Thymus (tissue), 11 donors: ENCODE data around the gene ZNF709. TPM values are rescaled to one million over a fixed set of nuclear protein-coding genes. Genes with fewer than 3 reads are reported as not detected.
"Not testable (repeated sequence)": the region's sequence is repeated elsewhere in the genome, so short reads cannot be mapped to it uniquely, and the experiment has no call there.

ENCODE experiments used
- DNase-seq, 9 donors: peaks; one replicate each; pipeline ENCODE4 v3.0.0-alpha.2; 2013; ENCODE audit warnings: low spot score in 9 of 9, low read depth in 6 of 9, missing footprints in 1 of 9
- H3K27ac ChIP-seq, 2 donors: one replicate each; pipeline ENCODE4 v1.5.1; 2013; ENCODE audit warnings: control low read depth in 1 of 2, low read depth in 1 of 2, low read length in 1 of 2, mild to moderate bottlenecking in 1 of 2, moderate library complexity in 1 of 2
- H3K27me3 ChIP-seq, 2 donors: one replicate each; pipeline ENCODE4 v1.5.1; 2013; ENCODE audit warnings: low read length in 1 of 2; ENCODE audit not compliant: control insufficient read depth in 2 of 2, insufficient read depth in 1 of 2
- H3K36me3 ChIP-seq, 2 donors: one replicate each; pipeline ENCODE4 v1.5.1; 2013; ENCODE audit warnings: low read length in 1 of 2, mild to moderate bottlenecking in 1 of 2, moderate library complexity in 1 of 2; ENCODE audit not compliant: control insufficient read depth in 2 of 2, insufficient read depth in 2 of 2
- H3K4me1 ChIP-seq, 2 donors: one replicate each; pipeline ENCODE4 v1.5.1; 2013; ENCODE audit warnings: low read length in 2 of 2; ENCODE audit not compliant: control insufficient read depth in 2 of 2, insufficient read depth in 2 of 2
- H3K4me3 ChIP-seq, 2 donors: one replicate each; pipeline ENCODE4 v1.5.1; 2013; ENCODE audit warnings: low read length in 2 of 2, control low read depth in 1 of 2, mild to moderate bottlenecking in 1 of 2
- H3K9me3 ChIP-seq, 2 donors: one replicate each; pipeline ENCODE4 v1.5.1; 2013; ENCODE audit warnings: low read length in 1 of 2, mild to moderate bottlenecking in 1 of 2; ENCODE audit not compliant: control insufficient read depth in 2 of 2, insufficient read depth in 1 of 2
- WGBS: extraction: QIAGEN DNeasy Blood & Tissue Kit; methylation state at CpG from one replicate; pipeline ENCODE4 v1.1.7; 2013; 5-methylcytosine and 5-hydroxymethylcytosine counted together
- polyA plus RNA-seq: library from polyadenylated mRNA; stranded (reverse); fragments of 200-250 nt; gene quantifications from one replicate; pipeline ENCODE4 v1.2.3, GENCODE V29; 2013
- total RNA-seq: library from RNA; stranded (reverse); fragments of 120-200 nt; gene quantifications from one replicate; pipeline ENCODE4 v1.2.4, GENCODE V29; 2013
- donor health status: healthy.

The ZNF709 gene
- total and polyA plus RNA-seq, 2 donors = 2.2 to 5.0 TPM

DNA sequence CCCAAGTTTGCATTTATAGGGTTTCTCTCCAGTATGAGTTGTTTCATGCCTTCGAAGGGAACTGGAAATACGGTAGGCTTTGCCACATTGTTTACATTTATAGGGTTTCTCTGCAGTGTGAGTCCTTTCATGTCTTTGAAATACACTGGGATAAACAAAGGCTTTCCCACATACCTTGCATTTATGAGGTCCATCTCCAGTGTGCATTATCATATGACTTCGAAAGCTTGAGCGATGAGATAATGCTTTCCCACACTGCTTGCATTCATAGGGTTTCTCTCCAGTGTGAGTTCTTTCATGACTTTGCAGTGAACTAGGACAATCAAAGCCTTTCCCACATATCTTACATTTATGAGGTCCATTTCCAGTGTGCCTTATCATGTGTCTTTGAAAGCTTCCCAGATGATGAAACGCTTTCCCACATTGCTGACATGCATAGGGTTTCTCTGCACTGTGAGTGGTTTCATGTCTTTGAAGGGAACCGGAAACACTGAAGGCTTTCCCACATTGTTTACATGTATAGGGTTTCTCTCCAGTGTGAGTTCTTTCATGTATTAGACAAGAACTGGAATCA, 53.8 kb downstream of the ZNF709 start:
- H3K4me1 ChIP-seq, H3K27me3 ChIP-seq, H3K4me3 ChIP-seq, DNase-seq, H3K9me3 ChIP-seq, H3K27ac ChIP-seq: not testable (repeated sequence)
- WGBS = 99% methylated on average over 6 of the region's 6 CpGs
- H3K36me3 ChIP-seq = peaks cover 15 to 22% of the 10 kb centered on the region in 2 donors

DNA sequence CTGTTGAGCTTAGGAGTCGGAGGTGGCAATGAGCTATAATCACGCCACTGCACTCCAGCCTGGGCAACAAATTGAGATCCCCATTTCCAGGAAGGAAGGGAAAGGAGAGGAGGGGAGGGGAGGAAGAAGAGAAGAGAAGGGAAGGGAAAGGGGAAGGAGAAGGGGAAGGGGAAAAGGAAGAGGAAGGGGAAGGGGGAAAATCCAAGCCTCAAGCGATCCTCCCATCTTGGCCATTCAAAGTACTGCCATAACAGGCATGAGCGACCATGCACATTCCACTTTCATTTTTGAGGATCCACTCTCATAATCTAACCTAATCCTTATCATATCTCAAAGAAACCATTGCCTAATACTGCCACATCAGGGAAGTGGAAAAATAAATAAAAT, 58.7 kb downstream of the ZNF709 start:
- Histone ChIP-seq H3K36me3 (peaks cover 7 to 13% of the 10 kb centered on the region in 2 donors), H3K4me1 (no peaks in the 10 kb centered on the region), H3K9me3 (peaks cover 1 to 29% of the 10 kb centered on the region in 2 donors), H3K27ac (no peak overlapping the region), H3K4me3 (no peak overlapping the region), H3K27me3 (no peaks in the 10 kb centered on the region)
- no peak for DNase-seq
- 96% methylated on average over 4 of the region's 4 CpGs for WGBS

- H3K9me3 ChIP-seq = peaks cover 0 to 29% of the 10 kb centered on the region in 2 donors
- no peak overlapping the region for H3K27ac ChIP-seq
- peaks cover 2 to 8% of the 10 kb centered on the region in 2 donors for H3K36me3 ChIP-seq
- no peak overlapping the region for H3K4me3 ChIP-seq
- no peaks in the 10 kb centered on the region for H3K4me1 ChIP-seq
- 98% methylated on average over 2 of the region's 2 CpGs for WGBS
- no peaks in the 10 kb centered on the region for H3K27me3 ChIP-seq
- no peak for DNase-seq
Observed at GRCh38 chr19:12425236-12425887, 59.3 kb downstream of the ZNF709 start.

DNA sequence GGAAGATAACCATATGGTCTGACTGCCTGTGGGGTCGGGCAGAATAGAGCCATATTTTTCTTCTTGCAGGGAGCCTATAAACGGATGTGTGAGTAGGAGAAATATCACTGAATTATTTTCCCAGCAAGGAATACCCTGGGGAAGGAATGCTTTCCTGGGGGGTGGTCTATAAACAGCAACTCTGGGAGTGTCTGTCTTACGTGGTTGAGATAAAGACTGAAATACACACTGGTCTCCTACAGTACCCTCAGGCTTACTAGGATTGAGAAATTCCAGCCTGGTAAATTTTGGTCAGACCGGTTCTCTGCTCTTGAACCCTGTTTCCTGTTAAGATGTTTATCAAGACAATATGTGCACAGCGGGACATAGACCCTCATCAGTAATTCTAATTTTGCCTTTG, 67.3 kb downstream of the ZNF709 start:
- not testable (repeated sequence) for H3K4me3 ChIP-seq, H3K36me3 ChIP-seq, H3K4me1 ChIP-seq, H3K27me3 ChIP-seq, DNase-seq, H3K27ac ChIP-seq
- WGBS = over 99% methylated on average over 5 of the region's 5 CpGs
- H3K9me3 ChIP-seq = peaks cover 4 to 23% of the 10 kb centered on the region in 2 donors

- 99% methylated on average over 2 of the region's 2 CpGs for WGBS
- no peaks in the 10 kb centered on the region for H3K4me1 ChIP-seq
Observed at GRCh38 chr19:12411893-12412292, 72.7 kb downstream of the ZNF709 start.

More at GRCh38 chr19:12411893-12412292, 72.7 kb downstream of the ZNF709 start:
- no peaks in the 10 kb centered on the region for H3K27me3 ChIP-seq
- no peak overlapping the region for H3K27ac ChIP-seq
- no peaks in the 10 kb centered on the region for H3K36me3 ChIP-seq
- no peak overlapping the region for H3K4me3 ChIP-seq
- DNase-seq = no peak
- peaks cover 7 to 13% of the 10 kb centered on the region in 2 donors for H3K9me3 ChIP-seq

Other genes starting within 250 kb of the ZNF709 start
- 7.1 TPM for gene ZNF44, start 189.9 kb downstream of the ZNF709 start, total RNA-seq
- gene ZNF44, start 189.9 kb downstream of the ZNF709 start, polyA plus RNA-seq = 16.3 TPM
- gene ZNF563, start 151.2 kb downstream of the ZNF709 start, total RNA-seq = 6.5 TPM
- 3.3 TPM for gene ZNF563, start 151.2 kb downstream of the ZNF709 start, polyA plus RNA-seq
- 3.8 TPM for gene ZNF442, start 119.1 kb downstream of the ZNF709 start, total RNA-seq
- gene ZNF442, start 119.1 kb downstream of the ZNF709 start, polyA plus RNA-seq = 1.9 TPM
- 8.0 TPM for gene ZNF799, start 83.5 kb downstream of the ZNF709 start, total RNA-seq
- gene ZNF799, start 83.5 kb downstream of the ZNF709 start, polyA plus RNA-seq = 7.3 TPM
- 9.5 TPM for gene ZNF443, start 43.8 kb downstream of the ZNF709 start, total RNA-seq
- gene ZNF443, start 43.8 kb downstream of the ZNF709 start, polyA plus RNA-seq = 5.5 TPM
- 12.3 TPM for gene ZNF564, start 66.7 kb upstream of the ZNF709 start, total RNA-seq
- gene ZNF564, start 66.7 kb upstream of the ZNF709 start, polyA plus RNA-seq = 10.3 TPM
- 6.0 TPM for gene ZNF490, start 126.0 kb upstream of the ZNF709 start, total RNA-seq
- gene ZNF490, start 126.0 kb upstream of the ZNF709 start, polyA plus RNA-seq = 1.6 TPM
- gene ZNF791, start 126.1 kb upstream of the ZNF709 start, total RNA-seq = 8.6 TPM
- gene ZNF791, start 126.1 kb upstream of the ZNF709 start, polyA plus RNA-seq = 9.1 TPM
- 25.3 TPM for gene MAN2B1, start 181.9 kb upstream of the ZNF709 start, total RNA-seq
- gene MAN2B1, start 181.9 kb upstream of the ZNF709 start, polyA plus RNA-seq = 49.1 TPM
- 13.2 TPM for gene WDR83, start 182.0 kb upstream of the ZNF709 start, total RNA-seq
- gene WDR83, start 182.0 kb upstream of the ZNF709 start, polyA plus RNA-seq = 19.6 TPM
- gene DHPS, start 197.1 kb upstream of the ZNF709 start, total RNA-seq = 97.3 TPM
- 74.3 TPM for gene DHPS, start 197.1 kb upstream of the ZNF709 start, polyA plus RNA-seq
- gene GNG14, start 203.2 kb upstream of the ZNF709 start, total RNA-seq = not detected
- 0.14 TPM for gene GNG14, start 203.2 kb upstream of the ZNF709 start, polyA plus RNA-seq
- 6.2 TPM for gene FBXW9, start 211.8 kb upstream of the ZNF709 start, total RNA-seq
- gene FBXW9, start 211.8 kb upstream of the ZNF709 start, polyA plus RNA-seq = 6.5 TPM
- 10.9 TPM for gene TNPO2, start 239.1 kb upstream of the ZNF709 start, total RNA-seq
- gene TNPO2, start 239.1 kb upstream of the ZNF709 start, polyA plus RNA-seq = 28.3 TPM
- 268 TPM for gene TRIR, start 249.9 kb upstream of the ZNF709 start, total RNA-seq
- 290 TPM for gene TRIR, start 249.9 kb upstream of the ZNF709 start, polyA plus RNA-seq